RCC 7860 (cell line): ENCODE results near the gene RELL1.
A peak's percentile ranks its signal among the peaks of the same experiment; 100 is the strongest.
"Not testable (repeated sequence)": the region's sequence is repeated elsewhere in the genome, so short reads cannot be mapped to it uniquely, and the experiment has no call there.

Experiments used
- DNase-seq: peaks from one replicate; pipeline ENCODE4 v3.0.0-alpha.2; 2015; ENCODE audit warnings: low spot score
- FAIRE-seq: peaks from 2 replicates; lab custom pipeline; 2012; peaks lifted over from hg19 to GRCh38; lab: Jason Lieb, UNC

Gene RELL1

DNA sequence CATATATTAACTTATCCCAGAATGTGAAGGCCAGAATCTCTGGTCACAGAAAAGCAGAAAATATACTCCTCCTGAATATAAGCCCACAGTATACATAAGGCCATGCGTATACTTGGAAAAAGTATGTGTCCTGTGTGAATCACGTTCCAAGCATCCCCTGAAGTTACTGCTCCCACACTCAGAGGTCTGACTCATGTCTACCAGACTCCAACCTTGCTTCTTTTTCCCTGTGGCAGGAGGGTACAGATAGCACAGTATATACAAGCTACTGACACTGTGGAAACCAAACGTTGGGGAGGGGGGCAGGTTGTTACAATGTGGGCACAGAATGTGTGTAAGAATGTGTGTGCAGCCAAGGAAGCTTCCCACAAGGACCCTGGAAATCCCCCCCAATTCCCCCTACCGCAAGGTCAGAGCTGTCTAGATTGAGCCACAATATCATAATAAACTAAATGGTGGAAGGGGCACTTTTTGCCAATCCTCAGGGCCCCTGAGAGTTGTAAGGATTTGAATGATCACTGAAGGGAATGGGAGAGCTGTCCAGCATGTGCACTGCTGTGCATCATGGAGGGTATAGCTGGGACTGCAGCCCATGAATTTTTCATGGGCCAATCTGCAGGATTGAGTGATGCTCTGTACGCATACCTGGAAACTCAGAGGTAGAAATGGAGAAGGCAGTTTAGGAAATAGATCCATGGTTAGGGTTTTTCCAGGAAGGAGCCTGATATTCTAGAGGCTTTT is 7.4 kb upstream of the RELL1 start:
- peak; percentile 95 for FAIRE-seq
- peak; percentile 95 for DNase-seq

DNA sequence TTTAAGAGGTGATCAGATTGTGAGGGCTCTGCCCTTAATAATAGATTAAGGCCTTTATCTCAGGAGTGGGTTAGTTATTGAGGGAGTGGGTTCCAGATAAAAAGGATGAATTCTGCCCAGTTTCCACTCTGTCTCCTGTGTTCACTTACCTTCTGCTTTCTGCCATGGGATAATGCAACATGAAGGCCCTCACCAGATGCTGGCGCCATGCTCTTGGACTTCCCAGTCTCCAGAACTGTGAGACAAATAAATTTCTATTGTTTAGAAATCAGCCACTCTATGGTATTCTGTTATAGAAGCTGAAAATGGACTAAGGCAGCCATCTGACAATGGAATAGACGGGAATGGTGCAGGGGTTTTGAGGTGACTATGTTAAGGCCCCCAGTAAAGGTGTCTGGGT is 6.9 kb upstream of the RELL1 start:
- FAIRE-seq: no peak

DNA sequence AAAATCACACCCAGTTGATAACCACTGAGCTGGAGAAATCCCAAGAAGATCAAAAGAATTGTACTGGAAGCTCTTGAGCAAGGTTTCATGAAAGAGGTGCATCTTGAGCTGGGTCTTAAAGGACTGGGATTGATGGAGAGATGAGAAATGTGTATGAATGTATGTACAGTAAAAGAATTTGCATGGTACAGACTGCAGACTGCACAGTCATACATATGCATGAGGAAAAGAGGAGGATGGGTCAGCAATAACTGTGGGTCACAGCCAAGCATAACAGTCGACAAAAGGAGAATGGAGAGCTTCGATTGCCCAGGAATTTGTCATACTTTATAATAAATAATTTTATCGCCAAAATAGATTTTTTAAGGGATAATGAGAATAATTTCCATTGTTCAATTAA is 4.8 kb upstream of the RELL1 start:
- FAIRE-seq (no peak), DNase-seq (no peak)

More for the DNA sequence above, 6.9 kb upstream of the RELL1 start:
- no peak for DNase-seq

DNA sequence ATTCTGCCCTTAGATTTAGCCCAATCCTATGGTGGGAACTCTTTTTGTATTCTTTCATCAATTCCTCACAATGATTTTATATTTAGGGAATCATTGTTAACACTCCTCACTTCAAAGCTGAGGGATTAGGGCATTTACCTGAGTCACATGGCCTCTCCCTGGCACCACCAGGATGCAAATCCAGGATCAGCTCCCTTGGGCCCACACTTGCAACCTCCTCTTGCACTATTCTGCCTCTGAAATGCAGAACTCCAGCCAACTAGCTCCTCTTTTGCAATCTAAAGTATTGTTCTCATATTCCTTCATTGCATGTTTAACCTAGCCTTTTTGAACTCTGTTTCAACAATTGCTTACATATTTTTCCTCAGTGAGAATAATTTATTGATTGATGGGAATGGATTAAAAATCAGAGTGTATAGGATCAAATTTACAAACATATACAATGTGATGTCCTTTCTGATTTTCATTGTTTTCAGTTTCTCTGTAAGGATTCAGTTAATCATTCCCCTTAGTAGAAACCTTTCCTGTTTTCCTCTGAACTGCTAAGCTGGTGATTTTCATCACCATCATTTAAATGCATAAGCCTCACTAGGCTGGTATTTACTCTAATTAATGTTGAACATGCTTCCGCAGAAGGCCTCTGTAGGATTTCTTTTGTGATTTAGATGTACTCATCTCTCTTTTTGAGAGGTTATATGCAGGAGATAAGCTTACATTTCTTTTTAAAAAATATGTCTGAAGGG is 3.3 kb upstream of the RELL1 start:
- FAIRE-seq: no peak
- no peak for DNase-seq

DNA sequence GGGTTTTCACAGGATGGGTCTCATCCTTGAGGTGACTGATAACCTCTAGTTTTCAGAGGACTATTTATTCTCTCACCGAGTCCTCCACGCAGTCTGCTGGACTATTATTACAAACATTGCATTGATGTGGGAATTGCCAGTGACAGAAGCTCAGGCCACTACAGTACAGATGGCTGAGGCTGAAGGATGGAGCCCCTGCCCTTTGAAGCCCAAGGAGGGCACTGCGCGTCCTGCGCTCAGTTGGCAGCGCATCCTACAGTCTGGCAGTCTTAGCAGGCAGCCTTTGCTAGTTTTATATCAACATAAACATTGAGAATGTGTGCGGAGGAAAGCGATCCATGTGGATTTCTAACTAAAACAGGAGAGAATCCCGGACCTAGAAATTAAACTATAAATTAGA is 1.5 kb upstream of the RELL1 start:
- DNase-seq (no peak), FAIRE-seq (no peak)

DNA sequence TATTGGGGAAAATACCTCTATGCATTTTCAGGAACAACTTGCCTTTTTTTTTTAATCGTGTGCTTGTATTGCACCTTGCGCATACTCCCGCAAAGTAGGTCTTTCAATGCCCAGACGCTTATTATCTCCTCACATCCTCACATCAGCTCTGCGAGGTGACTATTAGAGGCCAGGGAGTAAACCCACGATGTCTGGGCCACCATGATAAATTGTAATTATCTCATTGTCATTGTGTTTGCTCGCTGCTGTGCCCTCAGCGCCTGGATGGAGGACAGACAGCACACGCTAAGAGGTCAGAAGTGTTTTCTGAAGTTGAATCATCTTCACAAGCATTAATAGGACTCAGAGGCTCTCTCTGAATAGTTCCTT is 1.0 kb upstream of the RELL1 start:
- DNase-seq (no peak), FAIRE-seq (no peak)

DNA sequence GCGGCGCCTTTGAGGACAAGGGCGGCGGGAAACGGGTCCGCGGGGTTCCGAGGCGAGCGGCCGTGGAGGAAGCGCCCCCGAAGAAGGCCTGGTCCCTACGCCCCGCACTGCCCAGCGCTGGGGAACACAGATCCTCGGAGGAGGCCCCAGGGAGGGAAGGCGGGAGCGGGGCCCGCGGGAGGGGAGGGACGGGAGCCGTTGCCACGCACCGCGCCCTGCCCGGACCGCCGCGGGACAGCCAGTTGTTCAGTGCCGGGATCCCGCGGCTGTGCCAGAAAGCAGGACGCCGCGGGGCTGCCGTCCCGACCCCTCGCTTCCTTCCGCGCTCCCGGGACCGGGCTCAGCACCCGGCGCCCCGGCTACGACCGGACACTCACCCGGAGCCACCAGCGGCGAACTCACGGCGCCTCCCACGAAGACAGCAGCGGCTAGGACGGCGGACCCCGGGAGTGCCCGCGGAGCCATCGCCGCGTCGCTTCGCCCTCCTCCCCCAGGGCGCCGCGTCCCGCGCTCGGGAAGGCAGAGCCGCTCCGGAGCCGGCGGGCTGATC is 278 bp downstream of the RELL1 start:
- no peak for FAIRE-seq
- no peak for DNase-seq

DNA sequence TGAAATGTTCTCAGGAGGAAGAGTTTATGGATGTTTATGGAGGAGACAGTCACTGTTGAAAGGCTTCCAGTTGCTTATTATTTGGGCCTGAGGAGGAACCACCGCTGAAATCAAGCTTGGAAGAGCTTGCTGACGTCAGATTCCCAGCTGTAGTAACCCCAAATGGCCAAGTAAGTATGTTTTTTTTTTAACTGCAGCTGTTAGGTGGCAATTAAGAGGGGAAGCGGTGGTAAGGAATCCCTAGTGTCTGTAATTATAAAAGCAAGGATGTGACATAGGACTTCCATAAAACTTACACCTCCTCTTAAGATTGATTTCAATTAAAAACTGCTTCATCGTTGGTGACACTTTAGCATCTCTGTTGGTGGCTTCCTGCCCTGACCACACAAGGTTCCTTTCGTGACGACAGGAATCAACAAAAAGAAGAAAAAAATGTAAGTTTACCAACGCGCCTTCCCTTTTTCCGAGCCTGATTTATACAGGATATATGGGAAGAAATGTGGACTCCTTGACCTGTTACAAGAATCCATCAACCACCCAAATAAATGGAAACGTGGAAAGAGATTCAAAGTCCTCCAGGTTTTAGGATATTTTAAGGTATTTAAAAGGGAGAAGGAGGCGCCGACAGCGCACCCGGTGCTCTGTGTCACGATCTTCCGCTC is 884 bp downstream of the RELL1 start:
- DNase-seq: no peak
- no peak for FAIRE-seq

DNA sequence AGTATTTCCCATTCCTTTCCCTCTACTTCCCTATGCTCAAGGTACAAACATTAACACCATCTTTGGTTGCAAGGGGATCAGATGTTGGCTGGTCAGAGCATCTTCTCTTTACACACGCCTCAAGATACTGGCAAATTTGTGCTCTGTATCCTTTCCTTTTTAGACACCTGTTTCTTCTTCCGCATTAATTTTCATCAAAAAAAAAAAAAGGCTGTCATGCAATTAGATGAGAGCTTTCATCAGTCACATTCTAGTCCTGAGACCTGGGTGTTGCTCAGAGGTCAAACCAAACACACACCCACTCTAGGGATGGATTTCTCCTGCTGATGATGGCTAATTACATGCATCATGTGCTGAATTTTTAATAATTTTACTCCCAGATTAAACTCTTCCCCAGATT is 2.0 kb downstream of the RELL1 start:
- no peak for FAIRE-seq
- DNase-seq: no peak

DNA sequence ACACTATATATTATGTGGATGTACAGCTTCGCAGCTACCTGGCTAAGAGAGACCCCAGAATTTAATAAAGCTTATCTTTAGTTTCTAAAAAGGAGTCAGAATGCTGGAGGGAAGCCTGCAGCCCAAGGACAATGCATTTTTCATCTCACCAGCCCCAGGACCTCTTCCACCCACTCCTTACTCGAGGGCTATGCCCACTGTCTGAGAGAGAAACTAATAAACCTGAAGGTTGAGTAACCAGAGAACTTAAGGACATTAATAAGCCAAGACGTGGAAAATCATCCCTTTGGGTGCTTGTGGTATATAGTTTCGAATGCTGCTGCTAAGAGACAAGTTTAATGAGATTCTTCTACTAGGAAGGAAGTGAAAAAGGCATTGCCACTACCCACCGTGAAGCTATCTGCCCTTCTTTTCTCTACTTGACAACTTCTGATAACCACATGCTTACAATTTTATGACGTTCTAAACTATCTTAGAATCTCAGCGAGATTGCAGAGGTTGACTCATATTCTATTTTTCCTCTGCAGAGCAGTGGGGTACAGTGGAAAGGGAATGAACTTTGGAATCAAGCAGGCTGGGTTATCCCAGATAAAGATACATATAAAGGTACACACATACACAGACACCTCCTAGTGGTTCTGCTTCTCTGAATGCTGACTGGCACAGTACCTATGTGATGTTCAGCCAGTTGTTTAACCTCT is 3.3 kb downstream of the RELL1 start:
- FAIRE-seq: peak; percentile 63
- peak; percentile 56 for DNase-seq

DNA sequence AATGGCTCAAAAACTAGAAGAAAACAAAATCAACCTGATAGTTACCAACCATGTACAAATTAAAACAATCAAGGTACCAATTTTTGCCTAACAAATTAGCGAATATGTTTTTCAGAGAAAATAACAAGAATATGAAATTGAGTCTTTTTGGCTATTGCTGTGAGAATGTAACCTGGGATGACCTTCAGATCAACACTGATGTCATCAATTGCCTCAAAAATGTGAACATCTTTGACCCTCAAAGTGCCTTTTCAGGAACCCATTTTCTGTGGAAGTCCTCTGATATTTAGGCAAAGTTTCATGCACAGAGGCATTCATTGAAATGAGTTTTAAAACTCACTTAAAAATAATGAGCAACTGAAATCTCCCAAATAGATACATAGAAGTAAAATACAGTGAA is 6.1 kb downstream of the RELL1 start:
- FAIRE-seq: no peak
- no peak for DNase-seq

DNA sequence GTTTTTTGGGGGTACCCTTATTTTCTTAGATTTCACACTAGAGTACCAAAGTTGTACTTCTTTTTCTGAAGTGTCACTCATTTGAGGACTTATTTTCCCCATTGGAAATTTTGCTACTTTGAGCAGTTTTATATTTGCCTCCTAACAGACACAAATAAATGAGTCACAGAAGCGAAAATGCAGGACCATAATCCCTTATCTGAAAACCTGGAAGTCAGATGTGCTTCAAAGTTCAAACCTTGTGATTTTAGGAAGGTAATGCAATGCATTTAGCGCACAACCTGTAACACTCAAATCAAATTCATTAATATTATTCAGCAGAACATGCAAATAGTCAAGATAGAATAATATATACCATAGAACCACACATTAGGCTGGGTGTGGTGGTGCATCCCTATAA is 6.9 kb downstream of the RELL1 start:
- no peak for DNase-seq
- FAIRE-seq: no peak

DNA sequence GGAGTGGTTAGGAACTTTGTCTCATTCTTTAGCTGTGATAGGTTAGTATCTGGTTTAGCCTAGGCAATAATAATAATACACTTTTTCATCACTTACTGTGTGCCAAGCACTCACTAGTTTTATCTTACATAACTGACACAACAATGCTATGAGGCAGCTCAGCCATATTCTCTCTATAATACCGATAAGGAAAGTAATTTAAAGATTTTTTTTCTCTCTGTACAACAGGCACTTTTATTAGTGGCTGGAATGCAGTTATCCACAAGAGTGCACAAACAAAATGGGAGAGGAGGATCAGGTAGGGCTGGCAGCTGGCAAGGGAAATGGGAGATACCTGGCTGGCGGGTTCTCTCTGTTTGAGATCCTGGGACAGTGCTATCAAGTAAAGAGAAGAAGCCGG is 7.6 kb downstream of the RELL1 start:
- FAIRE-seq (no peak), DNase-seq (no peak)

DNA sequence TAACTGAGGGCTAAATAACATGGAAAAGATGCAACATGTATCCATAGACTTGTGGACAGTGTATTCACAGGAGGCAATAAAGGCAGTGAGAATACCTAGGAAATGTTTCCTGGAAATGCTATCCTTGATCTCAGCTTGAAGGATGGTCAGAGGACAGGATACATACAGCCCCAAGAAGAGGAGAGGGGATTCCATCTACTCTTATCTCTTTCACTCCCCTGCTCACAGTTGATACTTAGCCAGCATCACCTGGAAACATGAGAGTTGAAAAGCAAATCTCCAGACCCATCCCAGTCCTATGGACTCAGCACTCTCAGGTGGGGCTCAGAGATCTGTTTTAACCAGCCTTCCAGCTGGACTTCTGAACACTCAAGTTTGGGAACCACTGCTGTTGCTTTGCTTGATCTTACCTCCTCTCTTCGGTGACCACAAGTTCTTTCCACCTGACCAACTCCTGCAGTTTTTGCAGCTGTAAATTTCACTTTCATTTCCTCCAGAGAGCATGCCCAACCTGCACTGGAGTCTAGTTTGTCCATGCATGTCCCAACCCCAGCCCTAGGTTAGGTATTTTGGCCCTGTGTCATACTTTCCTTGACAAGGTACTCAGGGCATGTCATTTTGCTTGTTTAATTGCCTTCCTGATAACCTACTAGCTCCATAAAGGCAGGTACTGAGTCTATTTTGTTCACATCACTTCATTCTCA is 10.4 kb downstream of the RELL1 start:
- peak; percentile 60 for DNase-seq
- FAIRE-seq: peak; percentile 84

DNA sequence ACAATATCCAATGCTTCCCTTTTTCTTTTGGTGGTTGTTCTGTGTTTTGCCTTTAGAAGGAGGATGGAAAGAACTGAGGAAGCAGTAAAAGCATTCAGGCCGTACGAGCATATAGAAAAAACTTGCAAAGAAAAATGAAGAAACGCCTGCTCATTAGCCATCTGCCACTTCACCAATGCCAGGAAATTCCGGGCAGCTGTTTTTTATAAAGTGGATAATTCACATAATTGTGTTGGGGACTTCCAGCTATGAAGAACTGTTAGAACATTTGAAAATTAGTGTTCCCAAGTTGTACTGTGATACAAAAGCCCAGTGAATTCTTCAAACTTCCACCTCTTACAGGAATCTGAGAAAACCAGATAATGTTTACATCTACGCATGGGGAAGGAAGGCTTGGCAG is 11.7 kb downstream of the RELL1 start:
- no peak for FAIRE-seq
- no peak for DNase-seq

DNA sequence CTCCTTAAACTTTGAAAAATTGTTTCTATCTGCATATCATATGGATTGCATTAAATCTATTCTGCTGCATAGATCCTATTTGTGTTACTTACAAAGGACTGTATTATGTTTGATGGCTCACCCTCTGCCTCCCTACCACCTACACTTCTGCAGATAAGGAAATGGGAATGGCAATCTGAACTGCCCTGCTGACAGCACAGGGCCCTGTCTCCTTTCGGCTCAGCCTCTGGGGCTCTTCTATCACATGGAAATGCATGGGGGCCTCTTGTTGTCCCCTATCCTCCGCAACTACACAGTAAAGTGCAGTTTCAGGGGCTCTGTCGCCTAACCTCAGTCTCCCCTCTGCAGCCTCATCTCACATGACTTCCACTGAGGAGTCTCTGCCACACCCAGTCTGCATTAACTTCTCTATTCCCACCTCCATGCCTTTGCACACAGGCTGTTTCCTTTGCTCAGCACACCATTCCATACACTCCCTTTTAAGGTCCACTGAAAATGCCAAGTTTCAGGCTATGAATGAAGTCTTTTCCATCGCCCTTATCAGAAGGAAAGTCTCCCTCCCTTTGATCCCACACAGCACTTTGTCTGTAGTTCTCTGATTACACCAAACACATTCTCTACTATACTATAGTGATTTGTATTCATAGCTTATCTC is 12.5 kb downstream of the RELL1 start:
- FAIRE-seq (no peak), DNase-seq (no peak)

DNA sequence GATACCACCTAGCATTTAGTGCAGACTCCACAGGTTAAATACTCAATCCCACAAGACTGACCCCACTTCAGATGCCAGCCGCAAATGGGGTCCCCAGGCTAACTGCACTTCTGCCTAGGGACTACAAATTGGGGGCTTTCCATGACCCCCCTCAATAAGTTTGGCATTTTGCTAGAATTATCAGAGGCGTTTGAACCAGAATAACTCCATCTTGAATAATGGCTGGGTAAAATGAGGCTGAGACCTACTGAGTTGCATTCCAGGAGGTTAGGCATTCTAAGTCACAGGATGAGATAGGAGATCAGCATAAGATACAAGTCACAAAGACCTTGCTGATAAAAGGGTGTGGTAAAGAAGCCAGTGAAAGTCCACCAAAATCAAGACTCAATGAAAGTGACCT is 15.1 kb downstream of the RELL1 start:
- FAIRE-seq: no peak

DNA sequence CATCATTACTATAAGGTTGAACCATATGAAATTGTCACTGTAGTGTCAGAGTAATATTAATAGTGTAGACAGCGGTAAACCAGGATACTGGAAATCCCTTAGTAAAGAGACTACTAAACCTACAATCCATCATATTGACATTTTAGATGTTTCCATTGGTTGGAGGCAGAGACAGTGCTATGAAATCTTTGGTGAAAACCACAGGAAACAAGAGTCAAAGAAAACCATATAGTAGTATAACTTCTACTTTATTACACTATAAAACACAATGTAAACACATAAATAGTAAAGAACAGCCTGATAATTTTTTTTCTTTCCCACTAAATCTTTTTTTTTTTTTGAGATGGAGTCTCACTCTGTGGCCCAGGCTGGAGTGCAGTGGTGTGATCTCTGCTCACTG is 15.9 kb downstream of the RELL1 start:
- FAIRE-seq (no peak), DNase-seq (no peak)

More for the DNA sequence above, 15.1 kb downstream of the RELL1 start:
- no peak for DNase-seq

DNA sequence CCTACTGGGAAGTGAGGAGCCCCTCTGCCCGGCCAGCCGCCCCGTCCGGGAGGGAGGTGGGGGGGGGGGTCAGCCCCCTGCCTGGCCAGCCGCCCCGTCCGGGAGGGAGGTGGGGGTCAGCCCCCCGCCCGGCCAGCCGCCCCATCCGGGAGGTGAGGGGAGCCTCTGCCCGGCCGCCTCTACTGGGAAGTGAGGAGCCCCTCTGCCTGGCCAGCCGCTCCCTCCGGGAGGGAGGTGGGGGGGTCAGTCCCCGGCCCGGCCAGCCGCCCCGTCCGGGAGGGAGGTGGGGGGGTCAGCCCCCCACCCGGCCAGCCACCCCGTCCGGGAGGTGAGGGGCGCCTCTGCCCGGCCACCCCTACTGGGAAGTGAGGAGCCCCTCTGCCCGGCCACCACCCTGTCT is 17.1 kb downstream of the RELL1 start:
- FAIRE-seq, DNase-seq: not testable (repeated sequence)
